Keratinocyte (primary cell): ENCODE data around the gene MAGEF1. TPM values are rescaled to one million over a fixed set of nuclear protein-coding genes. Genes with fewer than 3 reads are reported as not detected.

Experiments used
- DNase-seq: peaks from one replicate; pipeline ENCODE4 v3.0.0-alpha.2; 2011; ENCODE audit warnings: low read depth, missing footprints, low spot score
- FAIRE-seq: peaks from 2 replicates; lab custom pipeline; 2011; peaks lifted over from hg19 to GRCh38; lab: Jason Lieb, UNC
- H2AFZ ChIP-seq: 2 replicates; pipeline ENCODE4 v1.6.0; 2012; ENCODE audit warnings: low read length, control low read depth, inconsistent platforms; ENCODE audit not compliant: control insufficient read depth
- H3K27ac ChIP-seq: 2 replicates; pipeline ENCODE4 v1.5.1; 2011; ENCODE audit warnings: low read length; ENCODE audit not compliant: control insufficient read depth, insufficient read depth
- H3K27me3 ChIP-seq: 3 replicates; pipeline ENCODE4 v1.6.0; 2011; ENCODE audit warnings: low read length; ENCODE audit not compliant: control insufficient read depth, insufficient read depth; ENCODE audit errors: extremely low read depth
- H3K36me3 ChIP-seq, 2 experiments: 2 replicates in 1 of 2; 3 replicates in 1 of 2; pipeline ENCODE4 v1.5.1; 2011; ENCODE audit warnings: low read length in 2 of 2, mild to moderate bottlenecking in 1 of 2; ENCODE audit not compliant: control insufficient read depth in 2 of 2, insufficient read depth in 2 of 2; ENCODE audit errors: extremely low read depth in 1 of 2
- H3K4me1 ChIP-seq: 3 replicates; pipeline ENCODE4 v1.5.1; 2011; ENCODE audit warnings: low read length; ENCODE audit not compliant: control insufficient read depth, insufficient read depth; ENCODE audit errors: extremely low read depth
- H3K4me2 ChIP-seq: 3 replicates; pipeline ENCODE4 v1.6.0; 2011; ENCODE audit warnings: low read depth, low read length; ENCODE audit not compliant: control insufficient read depth, insufficient read depth; ENCODE audit errors: extremely low read depth
- H3K4me3 ChIP-seq, 3 experiments: fragments of 200-600 bp in 1 of 3; sonication (generic) in 1 of 3; 2 replicates in 2 of 3; 3 replicates in 1 of 3; pipeline ENCODE4 v1.5.1; 2011 to 2016; ENCODE audit warnings: low read length in 3 of 3, mild to moderate bottlenecking in 3 of 3, control low read depth in 2 of 3, inconsistent platforms in 1 of 3, low read depth in 1 of 3, mixed read lengths in 1 of 3, mixed run types in 1 of 3, moderate library complexity in 1 of 3; ENCODE audit not compliant: control insufficient read depth in 2 of 3, insufficient read depth in 2 of 3; ENCODE audit errors: extremely low read depth in 1 of 3
- H3K79me2 ChIP-seq: 2 replicates; pipeline ENCODE4 v1.6.0; 2012; ENCODE audit warnings: low read length; ENCODE audit not compliant: control insufficient read depth, insufficient read depth
- H3K9ac ChIP-seq: 3 replicates; pipeline ENCODE4 v1.6.0; 2011; ENCODE audit warnings: low read length; ENCODE audit not compliant: control insufficient read depth, insufficient read depth; ENCODE audit errors: extremely low read depth
- H3K9me1 ChIP-seq: 3 replicates; pipeline ENCODE4 v1.6.0; 2011; ENCODE audit warnings: low read length; ENCODE audit not compliant: control insufficient read depth, insufficient read depth; ENCODE audit errors: extremely low read depth
- H3K9me3 ChIP-seq: 2 replicates; pipeline ENCODE4 v1.5.1; 2012; ENCODE audit warnings: low read depth, low read length; ENCODE audit not compliant: control insufficient read depth
- H4K20me1 ChIP-seq: 3 replicates; pipeline ENCODE4 v1.6.0; 2011; ENCODE audit warnings: low read length; ENCODE audit not compliant: control insufficient read depth, insufficient read depth; ENCODE audit errors: extremely low read depth
- CTCF ChIP-seq, 3 experiments: IDR thresholded peaks in 1 of 3; conservative IDR thresholded peaks in 1 of 3; optimal IDR thresholded peaks in 1 of 3; 2 replicates in 2 of 3; 3 replicates in 1 of 3; pipeline versions ENCODE3 to v1.5.1; 2011; ENCODE audit warnings: low read length in 3 of 3, mild to moderate bottlenecking in 3 of 3, moderate library complexity in 2 of 3, control low read depth in 1 of 3, inconsistent platforms in 1 of 3; ENCODE audit not compliant: insufficient read depth in 2 of 3; ENCODE audit errors: extremely low read depth in 1 of 3
- EZH2 ChIP-seq: IDR thresholded peaks from one replicate; pipeline ENCODE4 v1.6.1; 2012; ENCODE audit warnings: inconsistent platforms, mild to moderate bottlenecking, low read length, moderate library complexity
- dilution Hi-C: fragments of 300-500 bp; cut with MboI; formaldehyde crosslinking; loops from one replicate; pipeline ENCODE4 v1.7.0; 2020; ENCODE audit warnings: low sequenced_read_pairs; ENCODE audit not compliant: extremely low pct_ligation_motif_present
- polyA plus RNA-seq, 5 experiments: library from polyadenylated mRNA; depleted of rRNA in 3 of 5; stranded (reverse) in 3 of 5; stranded (forward) in 1 of 5; unstranded in 1 of 5; fragments of >200 nt; gene quantifications; 1 replicate in 1 of 5; 2 replicates in 3 of 5; 3 replicates in 1 of 5; pipeline versions ENCODE4 v1.2.1 to v1.2.3, GENCODE V29; 2011 to 2012; ENCODE audit warnings: missing spikeins in 2 of 5, low read depth in 1 of 5, low replicate concordance in 1 of 5

MAGEF1 gene
- polyA plus RNA-seq, 1 donor (not counting 4 experiments of a cell fraction or from before 2014, with no cell fraction given): 11.8 TPM

DNA sequence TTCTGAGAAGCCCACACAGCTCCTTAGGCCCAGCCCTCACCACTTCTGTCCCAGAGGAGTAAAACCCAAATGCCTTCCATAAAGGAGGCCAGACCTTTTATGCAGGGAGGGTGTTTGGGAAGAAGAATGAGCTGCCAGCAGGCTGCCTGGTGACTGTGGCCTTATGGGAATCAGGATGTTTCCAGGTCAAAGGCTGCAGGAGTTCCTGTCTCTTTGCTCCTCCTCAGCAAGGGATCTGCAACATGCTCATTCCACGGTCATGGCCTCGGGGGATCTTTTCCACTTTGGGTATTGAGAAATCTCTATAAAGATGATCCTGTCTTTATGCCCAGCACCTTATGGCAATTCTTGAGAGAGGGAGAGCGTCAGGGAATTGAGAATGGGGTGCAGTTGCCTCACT, 25.2 kb upstream of the MAGEF1 start:
- DNase-seq (no peak), FAIRE-seq (peak; percentile 71)
- peaks cover 55% of the 10 kb centered on the region for H3K4me1 ChIP-seq
- H3K27me3 ChIP-seq: no peaks in the 10 kb centered on the region
- no peaks in the 10 kb centered on the region for H3K9me1 ChIP-seq
- no peak overlapping the region for H3K27ac ChIP-seq
- H2AFZ ChIP-seq: no peak overlapping the region
- H3K36me3 ChIP-seq: no peaks in the 10 kb centered on the region
- no peaks in the 10 kb centered on the region for H3K79me2 ChIP-seq
- H3K4me3 ChIP-seq: no peak overlapping the region
- H3K9ac ChIP-seq: no peak overlapping the region
- no peak for TF ChIP-seq EZH2
- no peak for TF ChIP-seq CTCF (optimal IDR thresholded peaks at IDR 0.05 in 1 of 3, IDR thresholded peaks at IDR 0.05 in 1 of 3, conservative IDR thresholded peaks at IDR 0.05 in 1 of 3; ENCODE audit: extremely low read depth in 1 of 3, insufficient read depth in 2 of 3, low read length in 3 of 3)
- no peak overlapping the region for H3K4me2 ChIP-seq
- dilution Hi-C loops: no loop called here
- no peaks in the 10 kb centered on the region for H3K9me3 ChIP-seq
- H4K20me1 ChIP-seq: no peaks in the 10 kb centered on the region

GRCh38 chr3:184734903-184735701, 23.2 kb upstream of the MAGEF1 start:
- Histone ChIP-seq H3K4me2 (no peak overlapping the region), H3K9me3 (no peaks in the 10 kb centered on the region), H3K36me3 (no peaks in the 10 kb centered on the region), H3K79me2 (no peaks in the 10 kb centered on the region), H3K9me1 (no peaks in the 10 kb centered on the region), H3K4me1 (peaks cover 39% of the 10 kb centered on the region), H3K4me3 (no peak overlapping the region), H3K27ac (no peak overlapping the region), H2AFZ (no peak overlapping the region), H3K27me3 (no peaks in the 10 kb centered on the region), H3K9ac (no peak overlapping the region), H4K20me1 (no peaks in the 10 kb centered on the region)
- dilution Hi-C loops: no loop called here
- FAIRE-seq: no peak
- no peak for DNase-seq
- TF ChIP-seq CTCF (optimal IDR thresholded peaks at IDR 0.05 in 1 of 3, IDR thresholded peaks at IDR 0.05 in 1 of 3, conservative IDR thresholded peaks at IDR 0.05 in 1 of 3; ENCODE audit: extremely low read depth in 1 of 3, insufficient read depth in 2 of 3, low read length in 3 of 3) (no peak), EZH2 (no peak)
